GM18867 (cell line): Measurements from ENCODE around the gene RASSF1.
"Not testable (repeated sequence)": the region's sequence is repeated elsewhere in the genome, so short reads cannot be mapped to it uniquely, and the experiment has no call there.

Experiments used
- ATAC-seq: cut with Tn5 transposase; IDR thresholded peaks from one replicate; pipeline ENCODE4 v1.9.1; 2021; ENCODE audit warnings: mild to moderate bottlenecking, moderate library complexity; ENCODE audit not compliant: unreplicated experiment

Gene RASSF1

DNA sequence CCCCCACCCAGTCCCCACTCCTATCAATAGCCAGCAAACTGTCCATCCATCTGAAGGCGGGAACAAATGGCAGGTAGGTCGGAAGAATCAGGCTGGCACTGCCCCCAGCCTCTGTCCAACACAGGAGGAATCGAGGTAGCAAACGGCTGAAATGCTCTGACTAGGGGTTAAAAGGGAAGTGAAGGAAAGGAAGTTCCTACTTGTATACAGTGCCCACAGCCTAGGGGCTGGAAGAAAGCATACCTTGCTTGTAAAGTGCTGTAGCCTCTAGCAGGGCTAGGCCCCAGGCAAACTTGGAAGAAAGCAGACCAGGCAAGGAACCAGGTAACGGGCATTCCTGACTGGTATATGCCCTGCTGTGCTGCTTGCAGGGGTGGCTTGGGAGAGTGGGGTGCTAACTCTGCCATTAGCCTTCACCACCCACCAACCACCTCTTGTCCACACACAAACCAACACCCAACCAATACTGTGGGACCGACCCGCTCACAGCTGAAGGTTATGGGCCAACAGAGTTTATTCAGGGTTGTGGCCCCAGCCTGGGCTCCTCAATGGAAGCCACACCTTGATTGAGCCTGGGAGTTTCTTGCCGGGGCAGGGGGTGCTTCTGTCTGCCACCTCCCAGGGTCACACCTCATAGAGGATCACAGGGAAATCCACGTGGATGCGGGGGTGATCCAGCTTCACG lies 15.0 kb downstream of the RASSF1 start:
- ATAC-seq: no peak

DNA sequence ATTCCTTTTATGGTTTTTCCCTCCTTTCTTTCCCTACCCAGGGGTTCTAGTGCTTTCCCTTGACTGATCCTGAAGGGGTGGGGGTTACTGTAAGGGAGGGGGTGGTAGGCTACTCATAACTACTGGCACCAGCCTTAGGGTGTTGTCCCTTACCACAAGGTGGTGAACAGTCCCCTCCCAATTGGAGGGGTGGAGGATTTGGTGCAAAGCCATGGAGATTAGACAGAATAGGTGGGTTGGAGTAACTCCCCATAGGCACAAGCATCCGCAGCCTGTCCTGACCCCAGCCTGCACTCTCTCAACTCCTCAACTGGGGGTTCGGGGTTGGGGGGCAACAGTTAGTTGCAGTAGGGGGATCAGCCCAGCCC lies 15.5 kb downstream of the RASSF1 start:
- no peak for ATAC-seq

DNA sequence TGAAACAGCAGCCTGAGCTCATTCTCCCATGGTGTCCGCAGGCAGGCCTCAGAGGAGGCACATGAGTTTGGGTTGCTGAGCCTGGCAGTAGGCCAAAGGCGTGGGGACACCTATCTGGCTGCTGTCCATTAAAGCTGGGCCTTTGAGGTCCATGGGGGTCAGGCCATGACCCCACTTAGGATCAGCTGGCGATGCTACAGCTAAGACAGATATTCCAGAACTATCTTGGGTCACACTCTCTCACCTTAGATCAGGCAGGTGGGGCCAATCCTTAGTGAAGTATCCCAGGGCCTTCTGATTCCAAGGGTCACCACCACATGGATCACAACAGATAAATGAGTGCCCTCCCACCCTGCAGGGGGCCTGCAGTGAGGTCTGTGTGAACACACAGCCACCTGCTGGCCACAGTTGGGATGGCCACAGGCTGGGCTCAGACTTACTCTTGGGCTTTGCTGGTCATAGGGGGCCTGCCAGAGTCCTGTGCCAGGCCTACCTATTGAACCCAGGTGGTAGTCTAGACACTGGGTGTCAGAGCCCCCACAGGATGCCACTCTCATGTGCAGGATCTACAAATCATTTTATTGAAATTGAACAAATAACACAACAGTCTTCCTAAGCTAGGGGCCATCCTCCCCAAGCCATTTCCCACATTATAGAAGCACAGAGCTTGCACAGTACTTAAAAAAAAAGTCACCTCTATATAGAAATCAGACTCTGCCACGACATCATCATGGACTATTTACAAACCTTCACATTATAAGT lies 16.1 kb downstream of the RASSF1 start:
- no peak for ATAC-seq

DNA sequence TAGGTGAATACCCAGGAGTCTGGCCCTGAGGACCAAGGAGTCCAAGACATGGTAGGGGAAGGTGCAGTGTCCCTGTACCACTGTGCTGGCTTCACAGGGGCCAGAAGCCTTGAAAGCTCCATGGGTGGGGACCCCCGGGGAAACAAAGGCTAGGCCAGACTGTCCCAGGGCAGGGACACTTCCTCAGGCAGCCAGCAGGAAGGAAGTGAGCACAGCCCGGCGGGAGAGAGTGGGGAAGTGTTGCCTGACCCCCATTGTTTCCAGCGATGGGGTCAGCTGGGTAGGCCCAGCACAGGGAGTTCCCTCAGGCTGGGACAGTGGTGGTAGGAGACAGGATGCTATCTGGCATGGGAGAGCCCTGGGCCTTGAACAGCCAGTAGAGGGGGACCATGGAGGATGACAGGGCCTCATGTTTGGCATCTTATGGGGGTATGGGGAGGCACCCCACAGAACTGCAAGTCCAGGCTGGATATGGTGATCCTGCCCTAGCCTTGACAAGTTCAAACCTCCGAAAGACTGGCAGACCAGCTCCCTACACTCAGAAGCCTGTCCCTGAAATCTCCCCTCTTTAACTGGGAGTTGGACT lies 16.9 kb downstream of the RASSF1 start:
- ATAC-seq: no peak

DNA sequence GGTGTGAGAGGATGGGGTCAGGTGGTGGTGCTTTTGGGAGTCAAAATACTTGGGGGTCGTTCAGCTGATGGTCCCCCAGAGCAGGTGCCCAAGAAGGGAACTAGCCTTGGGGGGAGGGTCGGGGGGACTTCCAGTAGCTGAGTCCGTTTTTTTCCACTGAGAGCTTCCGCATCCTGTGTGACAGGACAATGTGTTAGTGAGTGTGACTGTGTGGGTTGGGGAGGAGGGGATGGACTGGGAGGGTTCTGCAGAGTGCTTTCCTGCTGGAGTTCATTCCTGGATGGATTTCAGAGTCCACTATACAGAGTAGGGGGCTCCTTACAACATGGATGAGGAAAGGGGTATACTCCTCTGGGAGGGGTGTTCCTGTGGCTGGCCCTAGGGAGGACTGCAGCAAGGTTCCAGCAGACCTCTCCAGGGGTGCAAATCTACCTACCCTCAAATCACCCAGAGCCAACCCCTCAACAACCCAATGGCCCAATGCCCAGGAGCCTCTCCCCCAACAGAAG lies 17.5 kb downstream of the RASSF1 start:
- ATAC-seq: no peak

DNA sequence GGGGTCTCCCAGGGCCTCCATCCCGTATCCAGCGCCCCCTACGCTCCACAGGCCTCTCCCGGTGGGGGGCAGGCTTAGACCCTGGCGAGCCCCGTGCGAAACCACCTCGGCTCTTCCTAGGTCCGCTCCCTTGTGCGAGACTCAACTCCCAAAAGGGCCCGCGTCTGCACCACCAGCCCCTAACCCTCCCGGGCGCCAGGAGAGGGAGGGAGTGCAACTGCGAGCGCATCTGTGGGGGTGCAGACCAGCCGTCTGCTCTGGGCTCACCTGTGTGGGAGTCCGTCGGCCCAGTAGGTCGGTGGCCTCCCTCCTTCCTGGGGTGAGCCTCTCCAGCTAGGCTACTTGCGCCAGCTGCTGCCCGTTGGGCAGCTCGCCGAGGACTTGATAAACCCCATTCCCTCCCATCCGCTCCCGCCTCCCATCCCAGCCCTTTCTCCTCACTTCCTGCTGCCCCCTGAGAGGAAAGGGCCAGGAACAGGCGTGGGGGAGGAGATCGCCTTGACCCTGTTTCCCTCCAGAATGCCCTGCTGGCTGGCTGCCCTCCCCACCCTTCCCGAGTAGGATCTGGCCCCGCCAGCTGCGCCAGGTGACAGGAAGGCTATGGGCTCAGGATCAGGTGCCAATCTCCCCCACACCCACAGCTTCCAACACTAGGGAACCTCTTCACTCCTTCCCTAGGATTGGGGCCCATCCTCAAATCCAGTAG lies 18.1 kb downstream of the RASSF1 start, which contains the start of gene HYAL2:
Gene HYAL2, minus strand, starts transcription at position 360 of the 706 bp plus-strand sequence. CDS start 2,256 bp downstream, outside the sequence.
- ATAC-seq: no peak

DNA sequence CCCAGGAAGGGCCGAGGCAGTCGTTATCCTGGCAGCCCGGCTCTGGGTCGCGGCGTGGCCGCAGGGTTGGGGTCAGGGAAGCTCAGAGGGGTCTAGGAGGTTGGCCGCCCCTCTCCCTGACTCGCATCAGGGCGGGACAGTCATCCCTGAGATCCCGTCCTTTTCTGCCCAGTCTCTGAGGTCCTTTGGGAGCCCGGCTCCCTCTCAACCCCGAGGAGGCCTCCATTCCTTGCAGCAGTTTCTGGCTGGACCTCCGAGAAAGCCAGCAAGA lies 18.6 kb downstream of the RASSF1 start:
- ATAC-seq: no peak

DNA sequence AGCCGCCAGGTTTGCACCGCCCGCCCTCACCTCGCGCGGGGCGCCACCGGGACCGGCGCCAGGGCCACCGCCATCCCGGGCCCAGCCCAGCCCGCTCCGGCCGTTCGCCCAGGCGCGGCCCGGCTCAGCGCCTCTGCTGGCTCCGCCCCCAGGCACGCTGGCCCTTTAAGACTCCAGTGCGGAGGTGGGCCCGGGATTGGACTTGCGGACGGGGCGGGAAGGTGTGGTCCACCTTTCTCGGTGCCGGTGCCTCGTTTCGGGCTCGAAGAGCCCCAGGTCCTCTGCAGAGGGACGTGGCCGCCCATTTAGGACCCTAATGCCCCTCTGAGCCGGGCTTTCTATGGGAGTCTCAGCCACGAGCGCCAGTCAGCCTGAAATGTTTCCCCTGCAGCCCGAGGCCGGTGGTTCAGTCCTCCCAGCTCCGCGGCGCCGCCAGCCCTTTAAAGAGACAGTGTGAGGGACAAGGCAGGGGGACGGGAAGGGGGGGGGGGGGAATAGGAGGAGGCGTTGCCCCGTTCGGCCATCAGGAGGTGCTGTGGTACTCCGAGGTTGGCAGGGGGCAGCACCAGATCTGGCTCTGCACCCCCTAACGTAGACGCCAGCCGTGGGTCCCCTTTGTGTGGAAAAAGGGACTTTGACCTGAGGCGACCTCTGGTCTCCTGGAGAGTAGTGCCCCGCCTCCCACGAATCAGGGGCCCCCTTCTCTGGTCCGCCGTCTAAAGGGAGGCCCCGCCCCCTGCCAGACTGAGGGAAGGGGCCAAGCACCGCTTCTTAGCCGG lies 19.1 kb downstream of the RASSF1 start:
- ATAC-seq: peak; percentile 78

DNA sequence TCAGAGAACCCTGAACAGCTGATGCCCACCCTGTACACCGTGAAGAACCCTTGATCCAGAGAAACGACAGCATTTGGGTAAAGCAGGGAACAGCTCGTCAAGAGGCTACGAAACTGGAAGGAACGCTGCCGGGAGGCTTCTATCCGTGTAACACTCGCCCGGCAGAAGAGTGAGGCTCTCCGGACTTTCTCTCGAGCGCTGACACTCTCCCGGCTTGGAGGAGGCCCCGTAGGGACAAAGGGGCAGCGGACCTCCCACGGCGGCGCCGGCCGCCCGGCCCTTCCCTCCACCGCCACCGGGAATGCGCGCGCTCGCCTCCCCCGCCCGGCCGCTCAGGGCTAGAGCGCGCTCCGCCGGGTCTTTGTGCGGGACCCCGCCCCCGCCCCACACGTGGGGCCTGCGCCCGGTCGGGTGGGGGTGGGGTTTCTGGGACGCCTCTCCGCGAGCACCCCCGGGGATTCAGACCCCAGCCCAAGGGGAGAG lies 19.7 kb downstream of the RASSF1 start:
- peak; percentile 50 for ATAC-seq

DNA sequence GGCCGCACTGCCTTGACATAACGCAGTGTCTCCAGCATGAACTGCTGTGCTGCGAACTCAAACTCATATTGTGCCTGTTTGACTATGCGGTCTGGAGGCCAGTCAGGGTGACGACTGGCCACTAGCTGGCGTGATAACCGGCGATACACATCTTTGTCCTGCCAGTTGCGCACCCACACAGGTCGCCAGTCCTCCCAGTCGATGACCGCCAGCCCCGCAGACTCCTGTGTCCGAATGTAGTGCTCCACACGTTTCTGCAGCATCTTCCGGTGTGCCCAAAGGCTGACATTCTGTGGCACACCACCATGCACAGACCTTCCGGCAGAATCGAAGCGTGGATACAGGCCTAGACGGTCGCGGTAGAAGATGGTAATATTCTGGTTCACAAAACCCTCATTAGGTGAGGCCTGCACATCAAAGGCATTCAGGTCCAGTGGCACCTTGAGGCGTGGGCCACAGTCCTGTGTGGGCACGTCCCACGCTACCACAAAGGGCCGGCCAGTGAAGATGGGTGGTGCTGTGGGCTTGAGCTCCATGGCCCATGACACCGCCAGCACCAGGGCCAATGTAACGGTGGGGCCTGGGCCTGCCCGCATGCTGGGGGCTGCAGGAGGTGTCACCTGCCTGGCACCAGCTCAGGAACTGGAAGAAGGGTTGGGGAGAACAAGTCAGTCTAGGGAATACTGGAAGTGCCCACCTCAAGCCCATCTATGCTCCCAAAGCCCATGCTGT lies 20.6 kb downstream of the RASSF1 start:
- ATAC-seq: no peak

DNA sequence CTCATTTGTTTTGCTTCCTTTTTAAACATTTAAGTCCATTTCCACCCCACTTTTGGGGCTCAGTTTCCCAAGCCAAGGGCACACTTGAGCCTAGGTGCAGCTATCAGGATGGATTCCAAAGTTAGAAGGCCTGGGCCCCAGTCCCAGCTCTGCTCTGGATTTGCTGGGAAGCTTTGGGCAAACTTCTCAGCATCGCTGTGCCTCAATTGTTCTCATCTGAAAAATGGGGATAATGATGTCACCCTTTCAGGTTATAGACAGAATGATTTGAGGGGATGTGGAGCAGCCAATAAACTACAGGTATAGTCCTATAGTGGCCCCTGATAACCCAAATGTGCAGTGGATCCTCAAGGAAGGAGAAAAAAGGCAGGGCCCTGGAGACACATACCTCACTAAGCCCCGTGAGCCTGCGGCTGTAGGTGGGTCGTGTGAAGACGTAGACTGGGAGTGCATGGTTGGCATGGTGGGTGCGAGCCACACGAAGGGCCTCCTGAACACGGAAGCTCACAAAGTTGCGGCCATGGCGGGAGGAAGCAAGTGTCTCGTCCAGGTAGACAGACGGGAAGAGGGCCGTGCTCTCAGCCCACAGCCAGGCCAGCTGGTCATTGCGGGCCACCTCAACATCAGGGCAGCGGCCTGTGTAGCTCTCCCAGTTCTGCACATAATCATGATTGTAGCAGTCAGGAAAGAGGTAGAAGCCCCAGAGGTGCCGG lies 21.3 kb downstream of the RASSF1 start:
- no peak for ATAC-seq

DNA sequence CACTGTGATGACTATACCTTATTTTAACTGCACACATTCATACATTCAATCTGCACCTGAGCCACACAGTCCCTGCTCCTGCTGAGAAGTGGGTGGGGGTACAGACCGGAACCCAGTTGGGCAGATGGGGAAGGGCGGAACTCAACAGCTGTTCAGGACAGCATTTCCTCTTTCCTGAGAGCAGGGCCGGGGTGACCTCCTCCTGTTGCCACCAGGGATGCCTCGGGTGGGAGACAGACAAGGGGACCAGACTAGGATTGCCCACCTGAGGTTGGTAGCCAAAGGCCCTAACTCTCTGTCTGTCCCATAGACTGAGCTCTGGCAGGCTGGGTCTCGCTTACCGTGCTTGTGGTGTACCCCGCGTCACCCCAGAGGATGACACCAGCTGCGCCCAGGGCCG lies 22.0 kb downstream of the RASSF1 start:
- ATAC-seq: no peak

DNA sequence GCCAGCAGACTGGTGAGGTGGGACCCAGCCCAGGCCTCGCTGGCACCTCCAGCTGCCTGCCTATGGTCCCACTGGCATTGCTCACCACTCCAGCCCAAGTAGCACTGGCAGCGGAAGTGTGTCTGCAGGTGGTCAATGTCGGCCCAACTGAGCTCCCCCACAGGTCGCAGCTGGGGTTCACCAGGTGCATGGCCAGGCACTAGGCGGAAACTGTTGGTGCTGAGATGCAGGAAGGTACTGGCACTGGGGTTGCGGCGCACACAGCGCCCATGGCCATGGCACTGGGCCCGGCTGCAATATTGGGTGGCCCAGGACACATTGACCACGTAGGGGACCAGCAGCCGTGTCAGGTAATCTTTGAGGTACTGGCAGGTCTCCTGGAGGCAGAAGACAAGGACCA lies 22.5 kb downstream of the RASSF1 start:
- no peak for ATAC-seq

DNA sequence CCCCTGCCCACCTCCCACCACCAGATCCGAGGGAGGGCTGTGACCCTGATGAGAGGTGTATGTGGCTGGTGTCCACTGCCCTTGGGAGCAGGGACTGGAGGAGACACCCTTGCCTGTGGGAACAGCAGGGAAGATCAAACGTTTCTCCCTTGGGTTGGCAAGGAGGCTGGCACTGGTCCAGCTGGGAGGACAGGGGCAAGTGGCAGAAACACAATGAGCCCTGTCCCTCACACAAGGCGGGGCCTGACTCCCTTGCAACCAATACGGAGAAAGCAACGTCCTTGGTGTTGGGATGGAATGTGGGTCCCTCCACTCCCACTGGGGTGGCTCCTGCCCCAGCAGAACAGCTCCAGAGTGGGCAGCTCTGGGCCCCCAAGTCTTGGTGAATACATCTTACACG lies 23.3 kb downstream of the RASSF1 start:
- no peak for ATAC-seq

DNA sequence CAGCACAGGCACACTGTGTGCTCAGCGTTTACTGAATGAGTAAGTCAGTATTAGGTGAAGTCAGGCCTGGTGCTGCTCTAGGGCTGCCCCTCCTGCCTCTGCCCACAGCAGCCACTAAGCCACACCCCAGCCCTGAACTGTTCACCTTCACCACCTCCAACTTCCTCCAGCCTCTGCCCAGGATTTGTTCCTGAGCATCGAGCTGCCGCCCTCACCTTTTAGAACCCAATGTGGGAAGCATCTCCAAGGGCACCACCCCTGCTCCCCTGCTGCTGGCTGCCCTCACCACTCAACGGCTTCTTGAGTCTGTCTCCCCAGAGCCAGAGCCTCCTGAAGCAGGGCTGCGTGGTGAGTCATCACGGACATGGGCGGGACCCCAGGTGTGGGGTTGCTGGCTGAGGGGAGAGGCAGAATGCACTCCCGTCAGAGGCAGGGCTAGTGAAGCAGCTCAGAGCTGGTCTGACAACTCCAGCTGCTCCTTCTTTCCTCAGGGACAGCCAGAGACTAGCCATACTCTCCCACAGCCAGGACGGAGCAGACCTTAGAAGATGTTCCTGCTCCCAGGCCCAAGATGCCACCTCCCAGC lies 23.9 kb downstream of the RASSF1 start:
- ATAC-seq: no peak

DNA sequence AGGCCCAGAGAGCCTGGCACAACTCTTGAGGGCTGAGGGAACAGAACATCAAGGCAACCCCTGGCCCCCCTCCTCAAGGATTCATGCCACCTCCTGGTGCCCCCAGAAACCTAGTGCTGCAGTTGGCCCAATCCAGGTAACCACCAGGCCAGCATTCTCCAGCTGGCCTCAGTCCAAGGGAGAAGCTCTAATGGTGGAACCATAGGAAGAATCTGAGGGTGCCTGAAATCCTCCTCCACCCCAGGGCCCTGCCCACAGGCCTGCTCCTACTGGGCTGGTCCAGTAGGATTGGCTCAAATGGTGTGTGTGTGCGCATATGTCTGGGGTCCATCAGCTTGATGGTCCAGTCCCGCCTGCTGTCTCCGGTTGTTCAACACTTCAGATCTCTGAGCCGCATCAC lies 25.8 kb downstream of the RASSF1 start:
- ATAC-seq: no peak

DNA sequence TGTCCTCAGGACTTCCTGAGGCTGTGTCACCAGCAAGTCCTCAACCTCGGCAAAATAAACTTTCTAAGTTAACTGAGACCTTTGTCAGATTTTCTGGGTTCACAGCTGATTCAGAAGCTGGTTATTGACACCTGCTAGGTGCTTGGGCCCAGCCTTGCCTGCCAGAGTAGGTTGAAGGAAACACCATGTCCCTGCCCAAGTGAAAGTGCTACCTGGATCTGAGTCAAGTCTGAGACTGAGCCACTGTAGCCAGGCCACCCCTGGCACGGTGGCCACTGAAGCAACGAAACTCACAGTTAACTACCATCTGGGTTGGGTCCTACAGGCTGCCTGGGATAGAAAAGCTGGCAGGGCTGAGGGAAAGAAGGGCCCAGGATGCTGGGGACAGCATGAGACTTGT lies 26.3 kb downstream of the RASSF1 start:
- no peak for ATAC-seq

DNA sequence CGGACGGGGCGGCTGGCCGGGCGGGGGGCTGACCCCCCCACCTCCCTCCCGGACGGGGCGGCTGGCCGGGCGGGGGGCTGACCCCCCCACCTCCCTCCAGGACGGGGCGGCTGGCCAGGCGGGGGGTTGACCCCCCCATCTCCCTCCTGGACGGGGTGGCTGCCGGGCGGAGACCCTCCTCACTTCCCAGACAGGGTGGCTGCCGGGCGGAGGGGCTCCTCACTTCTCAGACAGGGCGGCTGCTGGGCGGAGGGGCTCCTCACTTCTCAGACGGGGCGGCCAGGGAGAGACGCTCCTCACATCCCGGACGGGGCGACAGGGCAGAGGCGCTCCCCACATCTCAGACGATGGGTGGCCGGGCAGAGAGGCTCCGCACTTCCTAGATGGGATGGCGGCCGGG lies 28.6 kb downstream of the RASSF1 start:
- not testable (repeated sequence) for ATAC-seq

DNA sequence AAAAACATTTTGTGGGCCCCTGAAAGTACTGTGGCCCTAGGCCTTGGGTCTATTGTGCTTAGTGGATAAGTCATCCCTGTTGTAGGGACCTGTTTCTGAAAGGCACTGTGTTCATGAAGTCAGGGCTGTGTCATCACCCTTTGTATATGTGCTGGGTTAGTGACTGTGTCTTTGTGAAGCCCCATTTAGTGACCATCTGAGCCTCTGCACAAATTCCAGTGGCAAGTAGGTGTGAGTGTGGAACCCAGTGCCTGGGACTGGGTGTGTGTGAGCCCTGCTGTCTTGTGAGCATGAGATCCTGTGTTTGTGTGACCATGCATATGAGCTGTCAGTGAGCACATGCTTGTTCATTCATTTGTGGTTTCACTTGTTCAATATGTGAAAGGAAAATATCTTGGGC lies 36.0 kb downstream of the RASSF1 start:
- ATAC-seq: no peak
